GM18907 (cell line): Measurements from ENCODE around the gene ZFP1.
"Not testable (repeated sequence)": the region's sequence is repeated elsewhere in the genome, so short reads cannot be mapped to it uniquely, and the experiment has no call there.

Experiments
- ATAC-seq: cut with Tn5 transposase; IDR thresholded peaks from one replicate; pipeline ENCODE4 v1.9.1; 2021; ENCODE audit warnings: mild to moderate bottlenecking, moderate library complexity; ENCODE audit not compliant: unreplicated experiment

The ZFP1 gene

DNA sequence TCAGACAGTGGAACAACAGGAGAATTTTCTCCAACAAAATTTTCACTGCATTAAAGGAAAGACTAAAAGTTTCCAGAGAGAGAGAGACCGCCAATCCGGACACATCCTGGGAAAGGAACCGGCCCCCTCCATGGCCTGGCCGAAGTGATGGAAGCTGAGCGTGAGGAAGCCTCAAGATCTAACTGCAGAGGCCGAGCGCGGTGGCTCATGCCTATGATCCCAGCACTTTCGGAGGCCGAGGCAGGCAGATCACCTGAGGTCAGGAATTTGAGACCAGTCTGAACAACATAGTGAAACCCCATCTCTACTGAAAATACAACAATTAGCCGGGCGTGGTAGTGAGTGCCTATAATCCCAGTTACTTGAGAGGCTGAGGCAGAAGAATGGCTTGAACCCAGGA is 54.8 kb downstream of the ZFP1 start:
- no peak for ATAC-seq

GRCh38 chr16:75203667-75204409 is 55.5 kb downstream of the ZFP1 start:
- ATAC-seq, result no peak

DNA sequence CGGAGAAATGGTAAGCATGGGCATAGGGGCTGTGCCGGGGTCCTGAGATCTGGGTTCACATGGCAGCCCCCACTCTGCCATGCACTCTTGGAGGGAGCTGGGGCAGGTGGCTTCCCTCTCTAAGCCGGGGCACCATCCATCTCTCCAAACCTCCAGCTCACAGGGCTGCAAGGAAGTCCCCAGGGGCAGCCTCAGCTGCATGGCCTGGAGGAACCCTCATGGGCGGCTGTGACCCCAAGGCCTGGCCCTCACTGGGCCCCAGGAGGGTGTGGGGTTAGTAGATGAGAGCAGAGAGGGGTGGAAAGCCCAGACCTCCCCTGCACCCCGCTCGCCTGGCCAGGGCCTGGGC is 56.1 kb downstream of the ZFP1 start:
- ATAC-seq, result no peak

- ATAC-seq, result not testable (repeated sequence)
These were observed 56.6 kb downstream of the ZFP1 start for GRCh38 chr16:75204905-75205304.

DNA sequence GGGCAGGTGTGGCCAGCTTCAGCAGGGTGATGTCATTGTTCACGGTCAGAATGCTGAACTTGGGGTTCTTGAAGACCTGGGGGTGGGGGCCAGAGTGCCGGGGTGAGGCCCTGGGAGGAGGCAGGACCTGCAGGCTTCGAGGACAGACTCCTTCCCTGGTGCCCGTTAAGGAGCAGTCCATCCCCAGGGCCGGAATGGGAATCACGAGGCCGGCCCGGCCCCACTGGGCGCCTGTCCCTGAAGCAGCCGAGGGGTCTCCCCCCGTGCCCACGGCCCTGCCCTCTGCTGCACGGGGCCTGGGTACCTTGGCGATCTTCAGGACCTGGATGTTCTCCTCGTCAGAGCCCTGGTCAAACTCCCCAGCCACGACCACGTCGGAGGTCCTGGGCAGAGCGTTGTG is 57.1 kb downstream of the ZFP1 start:
- ATAC-seq, result not testable (repeated sequence)

- ATAC-seq, result not testable (repeated sequence)
These were observed 57.8 kb downstream of the ZFP1 start for GRCh38 chr16:75205961-75206748.

DNA sequence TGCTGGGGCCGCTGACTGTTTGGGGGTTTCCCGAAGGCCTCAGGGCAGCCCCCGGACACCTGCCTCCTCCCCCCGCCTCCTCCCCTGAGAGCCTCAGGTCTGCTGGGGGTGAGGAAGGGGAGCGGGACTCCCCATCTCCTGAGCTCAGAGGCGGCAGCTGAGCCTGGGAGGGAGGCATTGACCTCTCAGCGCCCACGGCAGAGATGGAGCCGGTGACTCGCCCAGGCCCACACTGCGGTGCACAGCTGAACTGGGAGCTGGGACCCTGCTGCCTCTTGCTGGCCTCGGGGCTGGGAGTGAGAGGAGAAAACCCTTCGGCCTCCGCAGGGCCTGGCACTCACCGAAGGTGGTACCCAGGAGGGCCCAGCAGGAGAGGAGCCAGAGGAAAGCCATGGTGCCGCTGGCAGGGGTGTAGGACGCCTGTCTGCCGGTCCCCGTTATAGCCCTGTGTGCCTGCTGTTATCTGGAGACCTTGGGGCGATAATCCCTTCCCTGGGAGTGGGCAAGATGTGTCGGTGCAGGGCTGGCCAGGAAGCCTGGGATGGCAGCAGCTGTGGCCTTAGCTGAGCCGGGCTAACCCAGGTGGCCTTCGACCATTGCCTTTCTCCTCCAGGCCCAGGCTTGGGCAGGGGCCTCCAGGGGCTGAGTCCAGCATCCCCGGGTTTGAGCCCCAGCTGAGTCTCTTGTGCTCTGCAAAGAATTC is 58.6 kb downstream of the ZFP1 start, which contains the start of gene CTRB2:
Gene CTRB2, minus strand, starts transcription at position 413 of the 703 bp plus-strand sequence. Its CDS starts 20 bp downstream, at position 393.
- ATAC-seq, result no peak

- ATAC-seq, result no peak
These were observed 59.5 kb downstream of the ZFP1 start for GRCh38 chr16:75207831-75208230.

DNA sequence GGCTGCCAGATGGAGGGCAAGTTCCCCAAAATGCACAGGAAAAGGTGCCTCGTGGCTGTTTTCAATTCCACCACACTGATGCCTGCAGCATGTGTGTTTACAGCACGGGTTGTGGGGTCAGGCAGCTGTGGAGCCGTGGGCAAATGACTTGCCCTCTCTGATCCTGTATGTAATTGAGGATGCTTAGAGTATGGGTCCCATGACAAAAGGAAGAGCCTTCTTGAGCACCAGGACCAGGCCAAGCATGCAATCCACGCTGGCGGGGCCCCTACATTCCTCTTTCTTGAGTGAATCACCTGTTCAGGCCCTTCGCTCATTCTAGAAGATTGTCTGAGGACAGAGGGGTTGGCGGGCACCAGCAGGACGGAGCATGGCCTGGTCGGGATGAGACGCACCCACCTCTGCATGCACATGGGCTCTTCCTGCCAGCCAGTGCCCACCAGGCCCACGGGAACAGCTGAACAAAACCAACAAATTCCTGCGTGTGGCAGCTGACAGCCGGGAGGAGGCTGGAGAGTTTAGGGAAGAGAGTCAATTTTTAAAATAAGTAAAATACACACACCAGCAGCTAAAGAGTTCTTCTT is 60.0 kb downstream of the ZFP1 start:
- ATAC-seq, result no peak

DNA sequence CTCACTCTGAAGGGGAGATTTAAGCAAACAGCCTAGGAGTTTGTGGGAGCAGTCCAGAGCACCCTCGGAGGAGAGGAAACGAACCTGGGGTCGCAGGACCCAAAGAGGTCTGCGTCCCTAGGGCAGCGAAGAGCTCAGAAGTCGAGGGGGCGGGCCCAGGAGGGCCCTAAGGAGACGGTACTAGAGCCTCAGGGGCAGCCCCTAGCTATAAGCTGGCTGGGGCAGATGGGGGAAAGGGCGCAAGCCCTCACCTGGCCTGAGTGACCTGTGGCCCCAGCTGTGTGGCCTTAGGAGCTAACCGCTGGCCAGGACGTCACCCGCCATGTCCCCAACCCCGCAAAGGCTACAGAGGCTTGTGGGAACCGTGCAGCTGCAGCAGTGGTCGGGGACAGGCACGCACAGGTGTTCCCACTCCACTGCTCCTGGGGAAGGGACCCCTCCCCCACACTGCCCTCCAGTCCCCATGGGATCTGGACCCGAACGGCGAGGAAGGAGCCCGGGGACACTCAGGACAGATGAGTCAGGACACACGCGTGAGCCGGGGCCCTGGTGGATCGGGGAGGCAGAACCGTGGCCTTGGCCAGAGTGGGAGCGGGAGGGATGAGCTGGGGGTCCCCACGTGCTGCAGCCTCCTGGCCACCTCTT is 60.7 kb downstream of the ZFP1 start:
- ATAC-seq, result no peak

- ATAC-seq, result not testable (repeated sequence)
These were observed 61.2 kb downstream of the ZFP1 start for GRCh38 chr16:75209514-75209913.

DNA sequence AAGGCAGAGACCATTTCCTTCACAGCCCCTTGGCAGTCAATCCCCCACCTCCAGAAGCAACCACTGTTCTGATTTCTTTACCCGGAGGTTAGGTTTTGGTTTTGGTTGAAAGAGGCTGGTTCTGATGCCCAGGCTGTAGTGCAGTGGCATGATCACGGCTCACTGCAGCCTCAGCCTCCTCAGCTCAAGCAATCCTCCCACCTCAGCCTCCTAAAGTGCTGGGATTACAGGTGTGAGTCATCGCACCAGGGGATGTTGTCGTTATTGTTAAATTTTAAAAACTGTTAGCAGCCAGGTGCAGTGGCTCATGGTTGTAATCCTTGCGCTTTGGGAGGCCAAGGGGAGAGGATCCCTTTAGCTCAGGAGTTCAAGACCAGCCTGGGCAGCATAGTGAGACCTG is 61.6 kb downstream of the ZFP1 start:
- ATAC-seq, result no peak

DNA sequence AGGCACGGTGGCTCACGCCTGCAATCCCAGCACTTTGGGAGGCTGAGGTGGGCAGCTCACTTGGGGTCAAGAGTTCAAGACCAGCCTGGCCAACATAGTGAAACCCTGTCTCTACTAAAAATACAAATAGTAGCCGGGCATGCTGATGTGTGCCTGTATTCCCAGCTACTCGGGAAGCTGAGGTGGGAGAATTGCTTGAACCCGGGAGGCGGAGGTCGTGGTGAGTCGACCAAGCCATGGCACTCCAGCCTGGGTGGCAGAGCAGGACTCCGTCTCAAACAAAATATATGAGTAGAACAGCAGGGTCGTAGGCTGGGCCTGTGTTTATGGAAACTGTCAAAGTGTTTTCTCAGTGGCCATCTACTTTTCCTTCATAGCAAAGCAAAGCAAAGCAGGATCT is 63.0 kb downstream of the ZFP1 start:
- not testable (repeated sequence) for ATAC-seq

DNA sequence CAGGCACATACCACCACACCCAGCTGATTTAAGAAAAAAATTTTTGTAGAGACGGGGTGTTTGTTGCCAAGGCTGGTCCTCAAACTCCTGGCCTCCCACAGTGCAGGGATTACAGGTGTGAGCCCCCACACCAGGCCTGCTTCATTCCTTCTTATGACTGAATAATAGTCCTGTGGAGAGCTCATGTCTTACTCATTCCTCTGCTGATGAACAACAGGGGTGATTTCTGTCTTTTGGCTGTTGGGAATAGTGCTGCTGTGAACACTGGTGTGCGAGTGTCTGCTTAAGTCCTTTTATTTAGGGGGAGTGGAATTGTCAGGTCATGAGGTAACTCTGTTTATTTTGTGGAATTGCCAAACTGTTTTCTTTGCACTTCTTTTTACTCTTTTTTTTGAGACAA is 67.8 kb downstream of the ZFP1 start:
- no peak for ATAC-seq

- ATAC-seq, result no peak
These were observed 68.3 kb downstream of the ZFP1 start for GRCh38 chr16:75216576-75216975.

DNA sequence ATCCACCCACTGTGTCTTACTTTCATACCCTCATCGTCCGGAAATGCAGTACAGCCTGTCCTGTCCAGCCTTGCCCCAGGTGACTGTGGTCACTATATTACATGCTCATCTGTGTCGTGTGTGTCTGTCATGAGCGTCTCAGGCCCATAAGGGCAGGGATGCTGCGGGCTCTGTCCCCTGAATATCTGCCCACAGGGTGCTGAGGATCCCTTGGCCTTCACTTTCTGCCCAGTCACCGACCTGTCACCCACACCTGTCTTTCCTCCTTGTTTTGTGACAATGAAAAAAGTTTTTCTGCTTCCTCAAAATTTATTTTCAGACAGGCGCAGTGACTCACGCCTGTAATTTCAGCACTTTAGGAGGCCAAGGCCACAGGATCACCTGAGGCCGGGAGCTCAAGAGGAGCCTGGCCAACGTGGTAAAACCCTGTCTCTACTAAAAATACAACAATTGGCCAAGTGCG is 69.1 kb downstream of the ZFP1 start:
- ATAC-seq, result no peak

- ATAC-seq, result peak; percentile 59
These were observed 70.1 kb downstream of the ZFP1 start, which contains the start of gene CTRB1 for GRCh38 chr16:75218256-75219076. Gene CTRB1, plus strand, starts transcription at chr16:75218988. Its CDS starts 20 bp downstream, at chr16:75219008.

GRCh38 chr16:75219088-75219487 is 70.8 kb downstream of the ZFP1 start:
- no peak for ATAC-seq

- ATAC-seq, result no peak
These were observed 71.5 kb downstream of the ZFP1 start for GRCh38 chr16:75219838-75220237.
